NCI-H2227 treated with DMSO at 0.1 percent for 48 hours (cell line): ENCODE data around the gene KLF12.

Source experiments
- DNase-seq: peaks from one replicate; lab custom pipeline; 2025; lab: John Stamatoyannopoulos, UW

KLF12 gene

GRCh38 chr13:74103970-74104555 is 30.1 kb downstream of the KLF12 start:
- DNase-seq: no peak

GRCh38 chr13:74103196-74103595 is 31.0 kb downstream of the KLF12 start:
- DNase-seq: no peak

- no peak for DNase-seq
These were observed 31.5 kb downstream of the KLF12 start for GRCh38 chr13:74102691-74103090.

GRCh38 chr13:74101436-74101835 is 32.8 kb downstream of the KLF12 start:
- no peak for DNase-seq

DNA sequence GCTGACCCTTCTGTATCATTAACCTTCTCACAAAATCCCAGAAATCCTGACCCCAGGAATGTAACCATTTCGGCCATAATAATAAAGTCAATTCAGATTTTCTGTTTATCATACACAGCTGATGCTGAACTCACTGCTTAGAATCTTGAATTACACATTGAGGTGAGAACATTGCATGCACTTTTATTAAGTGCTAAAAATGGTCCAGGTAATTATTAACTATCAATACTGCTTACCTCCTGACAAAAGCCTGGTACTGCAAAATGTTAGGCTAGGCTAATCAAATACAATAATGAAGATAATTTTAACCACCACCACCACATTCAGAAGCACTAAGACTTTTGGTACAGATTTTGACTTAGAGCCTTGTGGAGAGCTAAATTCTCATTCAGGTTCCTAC is 36.1 kb downstream of the KLF12 start:
- DNase-seq: no peak

GRCh38 chr13:74097116-74097515 is 37.1 kb downstream of the KLF12 start:
- no peak for DNase-seq

- no peak for DNase-seq
These were observed 40.5 kb downstream of the KLF12 start for GRCh38 chr13:74093691-74094090.

GRCh38 chr13:74092711-74093110 is 41.5 kb downstream of the KLF12 start:
- DNase-seq: no peak

DNA sequence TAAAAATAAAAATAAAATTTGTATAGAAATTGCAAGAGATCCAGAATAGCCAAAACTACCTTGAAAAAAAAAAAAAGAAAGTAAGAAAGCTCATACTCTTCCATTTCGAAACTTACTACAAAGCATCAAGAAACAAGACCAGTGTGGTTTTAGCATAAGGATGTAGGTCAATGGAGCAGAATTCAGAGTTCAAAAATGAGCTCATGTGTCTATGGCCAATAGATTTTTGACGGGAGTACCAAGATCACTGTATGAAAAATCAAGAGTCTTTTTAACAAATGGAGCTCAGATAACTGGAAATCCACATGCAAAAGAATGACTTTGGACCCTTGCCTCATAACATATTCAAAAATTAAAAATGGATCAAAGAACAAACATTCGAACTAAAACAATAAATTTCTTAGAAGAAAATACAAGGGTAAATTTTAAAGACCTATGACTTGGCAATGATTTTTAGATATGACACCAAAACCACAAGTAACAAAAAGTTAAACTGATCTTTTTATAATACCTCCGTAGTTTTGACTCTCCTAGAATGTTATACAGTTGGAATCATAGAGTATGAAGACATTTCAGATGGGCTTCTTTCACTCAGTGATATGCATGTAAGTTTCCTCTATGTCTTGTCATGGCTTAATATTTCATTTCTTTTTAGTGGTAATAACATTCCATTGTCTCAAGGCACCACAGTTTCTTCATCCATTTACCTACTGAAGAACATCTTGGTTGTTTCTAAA is 43.2 kb downstream of the KLF12 start:
- DNase-seq: no peak

GRCh38 chr13:74090397-74090796 is 43.8 kb downstream of the KLF12 start:
- no peak for DNase-seq

DNA sequence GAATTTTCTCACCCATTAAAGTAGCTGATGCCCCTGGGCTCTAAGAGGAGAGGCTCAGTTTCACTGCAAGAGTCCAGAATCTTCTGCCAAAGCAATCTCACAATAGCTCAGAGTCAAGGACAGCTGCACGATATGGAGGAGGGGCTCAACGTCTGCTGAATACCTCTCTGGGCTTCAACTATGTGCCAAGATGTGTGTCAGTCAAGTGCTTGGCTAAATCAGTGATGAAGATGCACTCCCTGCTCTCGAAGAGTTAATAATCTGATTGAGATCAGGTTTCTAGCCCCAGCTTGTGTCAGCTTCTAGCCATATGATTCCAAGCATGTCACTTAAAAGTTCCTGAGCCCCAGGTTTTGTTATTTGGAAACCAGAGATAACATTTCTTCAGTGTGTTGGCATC is 46.8 kb downstream of the KLF12 start:
- no peak for DNase-seq
